SK-N-MC (cell line): ENCODE measurements around the gene ULK4.

Experiments
- EZH2 ChIP-seq: fragments of 200-600 bp; sonication (generic); IDR thresholded peaks from one replicate; pipeline ENCODE4 v1.6.1; 2017; ENCODE audit warnings: antibody characterized with exemption
- FOXP2 ChIP-seq: optimal IDR thresholded peaks from 2 replicates; pipeline ENCODE3; 2011; ENCODE audit warnings: mild to moderate bottlenecking, moderate library complexity; ENCODE audit not compliant: insufficient read depth; ENCODE audit errors: extremely low read length, control extremely low read depth
- POLR2AphosphoS5 ChIP-seq: IDR thresholded peaks from 2 replicates; pipeline ENCODE4 v1.6.1; 2012; ENCODE audit warnings: mild to moderate bottlenecking, low read depth, low read length, borderline replicate concordance

GRCh38 chr3:41933154-41933676 lies 28.7 kb downstream of the ULK4 start:
- no peak for TF ChIP-seq POLR2AphosphoS5
- no peak for TF ChIP-seq EZH2
- TF ChIP-seq FOXP2: no peak
